GM12874 (cell line): ENCODE results near the gene TRPM1.

ENCODE experiments used
- CTCF ChIP-seq: IDR thresholded peaks from 2 replicates; pipeline ENCODE4 v1.5.1; 2011; ENCODE audit warnings: low read depth, mild to moderate bottlenecking, control low read depth, low read length, moderate library complexity; ENCODE audit not compliant: insufficient read depth

Gene TRPM1

GRCh38 chr15:30962659-30963058 is 138.9 kb downstream of the TRPM1 start:
- no peak for TF ChIP-seq CTCF

DNA sequence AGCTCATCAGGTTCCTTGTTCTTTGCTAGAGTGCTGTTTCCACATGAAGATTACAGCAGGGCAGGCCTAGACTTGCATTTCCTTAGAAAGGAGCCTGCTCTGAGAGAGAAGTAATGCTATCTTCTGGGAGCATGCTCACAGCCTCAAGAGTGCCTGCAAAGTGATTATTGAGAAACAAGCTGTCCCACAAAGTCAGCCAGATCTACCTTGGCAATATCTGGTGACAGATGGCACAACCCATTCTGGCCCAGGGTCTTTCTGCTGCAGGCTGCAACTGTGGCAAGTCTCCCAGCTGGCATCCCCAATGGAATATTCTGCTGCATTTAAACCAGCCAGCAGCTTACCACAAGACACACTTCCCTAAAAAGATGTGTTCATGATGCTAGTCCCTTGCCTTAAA is 139.4 kb downstream of the TRPM1 start:
- TF ChIP-seq CTCF, result no peak

DNA sequence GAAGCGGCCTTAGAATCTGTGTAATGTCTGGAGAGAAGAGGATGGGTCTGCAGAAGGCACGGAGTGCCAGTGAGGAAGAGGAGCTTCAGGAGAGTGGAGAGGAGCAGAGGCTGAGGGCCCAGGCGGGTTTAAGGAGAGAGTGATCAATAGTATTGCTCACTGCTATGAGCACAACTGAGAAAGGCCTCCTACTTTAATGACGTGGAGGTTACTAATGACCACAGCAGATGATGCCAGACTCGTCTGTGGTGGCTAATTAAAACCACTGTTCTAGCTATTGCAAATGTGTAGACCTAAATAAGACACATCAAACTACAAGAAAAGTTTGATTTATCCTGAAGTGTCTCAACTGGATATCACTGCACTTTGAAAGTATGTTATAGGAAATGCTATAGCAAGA is 143.3 kb downstream of the TRPM1 start:
- TF ChIP-seq CTCF, result no peak

GRCh38 chr15:30956216-30957124 is 145.1 kb downstream of the TRPM1 start:
- no peak for TF ChIP-seq CTCF

GRCh38 chr15:30954674-30955073 is 146.9 kb downstream of the TRPM1 start:
- no peak for TF ChIP-seq CTCF

GRCh38 chr15:30953731-30954378 is 147.7 kb downstream of the TRPM1 start:
- TF ChIP-seq CTCF, result no peak

- no peak for TF ChIP-seq CTCF
Observed at GRCh38 chr15:30953183-30953582, 148.3 kb downstream of the TRPM1 start.
